HPDE6-E6E7 (cell line): ENCODE measurements around the gene OVCH2.
"Not testable (repeated sequence)": the region's sequence is repeated elsewhere in the genome, so short reads cannot be mapped to it uniquely, and the experiment has no call there.

Experiments used
- DNase-seq: peaks from one replicate; pipeline ENCODE4 v3.0.0; 2011; ENCODE audit warnings: missing footprints; ENCODE audit errors: extremely low spot score

Gene OVCH2

GRCh38 chr11:7706377-7706776 is at the start of gene OVCH2:
TSS of gene OVCH2 (minus strand) at chr11:7706477. CDS start at chr11:7706394, 83 bp downstream.
- DNase-seq: no peak

GRCh38 chr11:7749456-7749855 is 43.2 kb upstream of the OVCH2 start:
- no peak for DNase-seq

- not testable (repeated sequence) for DNase-seq
Observed at GRCh38 chr11:7734767-7735166, 28.5 kb upstream of the OVCH2 start.

GRCh38 chr11:7714786-7715185 is 8.5 kb upstream of the OVCH2 start:
- no peak for DNase-seq

DNA sequence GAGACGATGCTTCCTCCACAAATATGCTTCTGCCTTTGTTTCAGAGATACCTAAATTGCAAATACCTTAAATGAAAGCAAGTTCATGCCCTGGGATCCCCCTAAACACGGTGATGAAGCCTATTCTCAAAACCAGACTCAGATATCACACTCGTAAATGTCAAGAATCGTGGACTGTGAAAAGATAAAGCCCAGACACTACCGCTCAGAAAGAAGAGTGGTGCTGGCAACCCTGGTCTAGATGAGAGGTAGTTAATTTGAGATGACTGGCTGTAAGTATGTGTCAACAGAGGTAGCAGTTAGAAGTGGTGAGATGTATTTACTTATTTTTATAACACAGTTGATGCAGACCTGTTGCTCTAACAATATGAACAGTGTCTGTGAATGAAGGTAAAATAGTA is 2.5 kb downstream of the OVCH2 start:
- no peak for DNase-seq

GRCh38 chr11:7696424-7696823 is 9.9 kb downstream of the OVCH2 start:
- DNase-seq: no peak

- DNase-seq: no peak
Observed at GRCh38 chr11:7694235-7694634, 12.0 kb downstream of the OVCH2 start.

DNA sequence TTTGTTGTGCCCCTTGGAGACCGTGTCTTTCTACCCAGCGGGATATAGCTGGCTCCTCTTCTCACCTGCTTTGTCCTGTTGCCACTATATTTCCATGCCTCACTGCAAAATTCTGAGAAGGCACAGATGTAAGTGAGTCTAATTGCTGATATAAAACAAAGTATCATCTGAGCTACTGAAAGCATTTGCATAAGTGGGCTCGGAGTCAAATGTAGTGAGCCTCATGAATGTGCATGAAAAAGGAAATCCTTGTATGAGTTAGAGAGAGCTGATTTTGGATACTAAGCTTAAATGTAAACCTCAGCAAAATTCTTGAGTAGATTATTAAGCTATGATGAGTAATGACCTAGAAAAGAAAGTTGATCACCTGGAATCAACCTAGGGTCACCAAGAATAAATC is 13.9 kb downstream of the OVCH2 start:
- no peak for DNase-seq

- DNase-seq: no peak
Observed at GRCh38 chr11:7691759-7692350, 14.4 kb downstream of the OVCH2 start.

GRCh38 chr11:7690648-7691047 is 15.6 kb downstream of the OVCH2 start:
- no peak for DNase-seq

GRCh38 chr11:7689239-7689638 is 17.0 kb downstream of the OVCH2 start:
- DNase-seq: no peak

DNA sequence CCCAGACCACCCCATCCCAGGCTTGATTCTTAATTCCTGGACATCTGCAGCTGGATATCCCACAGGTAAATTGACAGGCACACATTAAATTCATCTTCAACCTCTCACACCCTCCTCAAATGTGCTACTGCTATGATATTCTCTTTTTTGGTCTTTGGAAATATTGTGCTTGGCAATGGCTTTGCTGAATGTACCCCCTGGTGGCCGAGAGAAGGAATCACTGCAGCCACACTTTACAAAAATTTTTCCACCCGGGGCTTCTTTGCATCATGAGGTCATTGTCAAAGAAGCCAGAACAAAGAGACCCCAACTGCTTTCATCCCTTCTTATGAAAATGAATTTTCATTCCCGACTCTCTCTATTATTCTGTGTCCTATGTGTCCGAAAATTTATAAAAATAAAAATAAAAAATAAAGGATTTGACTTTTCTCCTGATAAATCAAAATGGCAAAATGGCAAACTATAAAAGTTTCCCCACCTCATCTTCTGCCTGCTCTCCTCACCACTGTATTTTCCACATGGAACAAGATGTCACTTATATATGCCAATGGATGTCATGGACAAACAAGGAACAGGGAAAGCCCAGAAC is 17.9 kb downstream of the OVCH2 start:
- peak; percentile 19 for DNase-seq

GRCh38 chr11:7687386-7687785 is 18.9 kb downstream of the OVCH2 start:
- no peak for DNase-seq

DNA sequence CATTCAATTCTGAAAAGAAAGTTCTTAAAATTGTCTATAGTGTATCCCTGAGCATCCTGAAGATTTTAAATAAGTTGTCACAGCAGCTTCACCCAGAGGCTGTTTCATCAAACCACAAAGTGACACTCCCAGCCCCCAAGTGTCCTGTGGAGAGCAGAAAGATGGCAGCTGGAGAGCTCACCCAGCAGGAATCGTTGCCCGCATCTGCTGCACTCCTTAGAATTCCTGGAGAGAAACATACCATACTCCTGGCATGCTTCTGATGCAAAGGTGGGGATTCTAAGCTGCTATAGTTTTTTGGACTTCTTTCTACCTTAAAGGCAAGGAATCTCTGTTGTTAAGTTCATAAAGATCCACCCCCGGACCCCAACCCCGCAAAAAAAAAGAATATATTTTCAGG is 19.5 kb downstream of the OVCH2 start:
- DNase-seq: no peak

- no peak for DNase-seq
Observed at GRCh38 chr11:7683571-7683970, 22.7 kb downstream of the OVCH2 start.

- DNase-seq: no peak
Observed at GRCh38 chr11:7677796-7678201, 28.5 kb downstream of the OVCH2 start.

GRCh38 chr11:7677071-7677470 is 29.2 kb downstream of the OVCH2 start:
- no peak for DNase-seq

DNA sequence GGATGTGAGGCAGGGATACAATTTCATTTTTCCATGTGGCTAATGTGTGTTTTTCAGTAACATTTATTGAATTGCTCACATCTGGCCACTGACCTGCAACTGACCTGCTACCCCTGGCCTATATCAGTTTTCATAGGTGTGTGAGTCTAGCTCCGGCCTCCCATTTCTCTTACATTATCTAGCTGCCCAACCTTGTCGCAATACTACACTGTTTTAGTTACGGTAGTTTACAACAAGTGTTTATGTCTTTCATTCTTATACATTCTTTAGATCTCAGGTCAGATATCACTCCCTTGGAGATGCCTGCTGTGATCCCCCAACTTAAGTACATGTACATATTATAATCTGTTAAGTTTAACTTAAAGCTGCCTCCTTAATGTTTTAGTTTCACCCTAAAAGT is 30.6 kb downstream of the OVCH2 start:
- DNase-seq: no peak

DNA sequence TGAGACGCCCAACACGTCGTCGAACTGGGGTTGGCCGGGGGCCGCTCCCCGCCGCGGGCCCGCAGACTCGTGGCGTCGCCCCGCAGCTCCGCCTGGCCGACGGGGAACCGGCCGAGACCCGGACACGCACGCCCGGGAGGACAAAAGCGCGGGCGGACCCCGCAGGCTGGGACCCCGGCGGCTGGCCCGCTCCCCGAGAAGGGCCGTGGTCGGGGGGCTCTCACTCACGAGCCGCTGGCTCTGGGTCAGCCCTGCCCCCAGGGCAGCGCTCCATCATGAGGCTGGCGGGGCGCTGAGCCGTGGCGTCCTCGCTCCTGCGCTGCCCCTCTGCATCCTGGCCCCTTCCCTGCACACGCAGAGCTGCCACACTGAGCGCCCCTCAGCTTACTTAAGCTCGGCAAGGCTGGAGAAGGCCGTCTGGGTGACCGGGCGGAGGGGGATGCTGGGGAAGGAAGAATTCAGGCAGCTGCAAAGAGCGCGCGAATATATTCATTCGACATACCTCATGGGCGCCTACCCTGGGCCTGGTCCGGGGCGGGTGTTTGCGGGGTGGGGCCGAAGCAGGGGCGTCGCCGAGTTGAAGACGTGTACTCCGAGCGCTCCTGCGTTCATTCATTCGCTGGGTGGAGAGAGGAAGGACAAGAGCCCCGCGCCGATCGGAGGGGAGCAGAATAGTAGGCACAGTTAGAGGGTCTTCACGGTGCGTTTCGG is 32.4 kb downstream of the OVCH2 start:
- no peak for DNase-seq

GRCh38 chr11:7672960-7673723 is 33.1 kb downstream of the OVCH2 start, which contains the start of gene CYB5R2:
TSS of gene CYB5R2 (minus strand) at chr11:7673500. CDS start at chr11:7672825, 675 bp downstream.
- peak; percentile 36 for DNase-seq

DNA sequence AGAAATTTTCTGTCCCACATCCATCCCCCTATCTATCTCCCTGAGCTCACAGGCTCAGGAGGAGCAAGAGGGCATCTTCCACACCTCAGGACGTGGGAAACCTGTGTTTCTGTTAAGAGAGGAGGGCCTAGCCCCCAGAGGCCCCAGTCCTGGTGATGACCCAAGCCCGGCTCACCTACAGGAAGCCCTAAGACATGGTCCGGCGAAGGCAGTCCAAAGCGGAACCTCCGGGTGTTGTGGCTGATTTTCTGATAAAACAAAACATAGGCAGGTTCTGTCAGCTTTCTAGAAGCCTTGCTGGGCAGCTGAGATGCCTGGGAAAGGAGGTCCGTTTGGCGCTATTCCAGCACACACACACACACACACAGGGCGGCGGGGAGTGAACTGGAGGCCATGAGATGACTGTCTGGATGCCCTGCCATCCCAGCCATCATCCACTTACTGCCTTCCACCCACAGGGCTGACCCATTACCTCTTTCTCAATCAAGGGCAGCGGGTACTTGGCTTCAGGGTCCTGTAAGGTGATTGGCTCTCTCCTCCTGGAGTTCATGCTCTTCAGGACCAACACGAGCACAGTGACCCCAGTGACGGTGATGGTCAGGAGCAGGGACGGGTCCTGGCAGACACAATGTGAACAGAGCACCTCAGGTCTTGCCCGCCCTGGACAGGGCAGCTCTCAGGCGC is 33.9 kb downstream of the OVCH2 start:
- no peak for DNase-seq
